ENCODE measurements around the gene FCGBP. TPM values are rescaled to one million over a fixed set of nuclear protein-coding genes. Genes with fewer than 3 reads are reported as not detected.

FCGBP gene
- polyA plus RNA-seq, 1 experiment = 0.01 TPM

DNA sequence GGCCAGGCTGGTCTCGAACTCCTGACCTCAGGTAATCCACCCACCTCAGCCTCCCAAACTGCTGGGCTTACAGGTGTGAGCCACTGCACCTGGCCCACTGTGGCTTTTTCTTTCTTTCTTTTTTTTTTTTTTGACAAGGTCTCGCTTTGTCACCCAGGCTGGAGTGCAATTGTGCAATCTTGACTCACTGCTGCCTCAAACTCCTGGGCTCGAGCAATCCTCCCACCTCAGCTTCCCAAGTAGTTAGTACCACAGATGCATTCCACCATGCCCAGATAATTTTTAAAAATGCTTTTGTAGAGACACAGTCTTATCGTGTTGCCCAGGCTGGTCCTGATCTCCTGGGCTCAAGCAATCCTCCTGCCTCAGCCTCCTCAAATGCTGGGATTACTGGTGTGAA is 12.1 kb upstream of the FCGBP start:
- TF ChIP-seq, protein P1, sequence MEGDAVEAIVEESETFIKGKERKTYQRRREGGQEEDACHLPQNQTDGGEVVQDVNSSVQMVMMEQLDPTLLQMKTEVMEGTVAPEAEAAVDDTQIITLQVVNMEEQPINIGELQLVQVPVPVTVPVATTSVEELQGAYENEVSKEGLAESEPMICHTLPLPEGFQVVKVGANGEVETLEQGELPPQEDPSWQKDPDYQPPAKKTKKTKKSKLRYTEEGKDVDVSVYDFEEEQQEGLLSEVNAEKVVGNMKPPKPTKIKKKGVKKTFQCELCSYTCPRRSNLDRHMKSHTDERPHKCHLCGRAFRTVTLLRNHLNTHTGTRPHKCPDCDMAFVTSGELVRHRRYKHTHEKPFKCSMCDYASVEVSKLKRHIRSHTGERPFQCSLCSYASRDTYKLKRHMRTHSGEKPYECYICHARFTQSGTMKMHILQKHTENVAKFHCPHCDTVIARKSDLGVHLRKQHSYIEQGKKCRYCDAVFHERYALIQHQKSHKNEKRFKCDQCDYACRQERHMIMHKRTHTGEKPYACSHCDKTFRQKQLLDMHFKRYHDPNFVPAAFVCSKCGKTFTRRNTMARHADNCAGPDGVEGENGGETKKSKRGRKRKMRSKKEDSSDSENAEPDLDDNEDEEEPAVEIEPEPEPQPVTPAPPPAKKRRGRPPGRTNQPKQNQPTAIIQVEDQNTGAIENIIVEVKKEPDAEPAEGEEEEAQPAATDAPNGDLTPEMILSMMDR (IDR thresholded peaks at IDR 0.05; ENCODE audit: insufficient read depth, low read depth, low read length) = no peak
- CTCF ChIA-PET = no interaction called here
- DNase-seq (ENCODE audit: low read depth) = no peak

DNA sequence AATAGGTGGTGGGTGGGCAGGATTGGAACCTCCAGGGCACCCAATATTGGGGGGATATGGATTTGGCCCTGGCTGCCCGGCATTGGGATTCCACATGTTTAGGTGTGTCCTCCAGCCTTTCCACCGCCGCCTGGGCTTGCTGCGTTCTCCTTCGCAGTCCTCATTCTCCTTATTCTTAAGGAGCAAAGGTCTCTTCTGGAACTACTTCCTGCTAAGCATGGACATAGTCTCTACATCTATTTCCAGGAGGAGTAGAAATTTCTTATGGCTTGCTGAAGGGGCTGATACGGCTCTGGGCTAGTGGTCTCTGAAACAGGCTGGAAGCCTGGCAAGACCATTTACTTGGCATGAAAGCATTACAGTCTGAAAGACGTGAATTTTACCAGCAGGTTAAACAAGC is 9.2 kb upstream of the FCGBP start:
- H3K36me3 ChIP-seq (ENCODE audit: control insufficient read depth, insufficient read depth, low read length) = no peaks in the 10 kb centered on the region
- DNase-seq (ENCODE audit: low read depth) = no peak
- CTCF ChIA-PET = no interaction called here
- no peak overlapping the region for H3K4me3 ChIP-seq (ENCODE audit: low read depth, low read length)
- no peaks in the 10 kb centered on the region for H3K27me3 ChIP-seq (ENCODE audit: control insufficient read depth, insufficient read depth, low read length)
- TF ChIP-seq, protein P1 (IDR thresholded peaks at IDR 0.05; ENCODE audit: insufficient read depth, low read depth, low read length) = no peak
- POLR2A ChIA-PET = no interaction called here

More for the DNA sequence above, 12.1 kb upstream of the FCGBP start:
- no peaks in the 10 kb centered on the region for H3K36me3 ChIP-seq (ENCODE audit: control insufficient read depth, insufficient read depth, low read length)
- H3K27me3 ChIP-seq (ENCODE audit: control insufficient read depth, insufficient read depth, low read length) = no peaks in the 10 kb centered on the region
- POLR2A ChIA-PET = no interaction called here
- no peak overlapping the region for H3K4me3 ChIP-seq (ENCODE audit: low read depth, low read length)

DNA sequence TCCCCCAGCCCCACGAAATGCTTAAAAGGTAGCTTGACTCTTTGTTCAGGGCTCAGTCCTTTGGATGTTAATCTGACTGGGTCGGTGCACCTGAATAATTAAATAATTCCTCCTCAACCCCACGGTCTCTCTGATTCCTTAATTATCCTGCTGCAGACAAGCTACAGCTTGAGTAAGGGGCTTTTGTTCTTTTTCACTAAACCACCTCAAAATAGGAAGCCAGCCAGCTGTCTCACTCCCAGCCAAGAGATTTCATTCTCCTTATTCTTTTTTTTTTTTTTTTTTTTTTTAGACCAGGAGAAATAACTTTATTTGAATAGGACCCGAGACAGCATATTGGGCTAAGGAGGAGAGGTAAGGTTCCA is 7.9 kb upstream of the FCGBP start:
- Histone ChIP-seq H3K27me3 (ENCODE audit: control insufficient read depth, insufficient read depth, low read length) (no peaks in the 10 kb centered on the region), H3K4me3 (ENCODE audit: low read depth, low read length) (no peak overlapping the region), H3K36me3 (ENCODE audit: control insufficient read depth, insufficient read depth, low read length) (no peaks in the 10 kb centered on the region)
- DNase-seq (ENCODE audit: low read depth) = no peak
- TF ChIP-seq, protein P1 (IDR thresholded peaks at IDR 0.05; ENCODE audit: insufficient read depth, low read depth, low read length) = no peak
- ChIA-PET POLR2A (no interaction called here), CTCF (interaction anchor here (1.5 kb wide), 1 partner anchor 9 kb away, joined by 4 read pairs; no protein-coding TSS in a partner anchor)

DNA sequence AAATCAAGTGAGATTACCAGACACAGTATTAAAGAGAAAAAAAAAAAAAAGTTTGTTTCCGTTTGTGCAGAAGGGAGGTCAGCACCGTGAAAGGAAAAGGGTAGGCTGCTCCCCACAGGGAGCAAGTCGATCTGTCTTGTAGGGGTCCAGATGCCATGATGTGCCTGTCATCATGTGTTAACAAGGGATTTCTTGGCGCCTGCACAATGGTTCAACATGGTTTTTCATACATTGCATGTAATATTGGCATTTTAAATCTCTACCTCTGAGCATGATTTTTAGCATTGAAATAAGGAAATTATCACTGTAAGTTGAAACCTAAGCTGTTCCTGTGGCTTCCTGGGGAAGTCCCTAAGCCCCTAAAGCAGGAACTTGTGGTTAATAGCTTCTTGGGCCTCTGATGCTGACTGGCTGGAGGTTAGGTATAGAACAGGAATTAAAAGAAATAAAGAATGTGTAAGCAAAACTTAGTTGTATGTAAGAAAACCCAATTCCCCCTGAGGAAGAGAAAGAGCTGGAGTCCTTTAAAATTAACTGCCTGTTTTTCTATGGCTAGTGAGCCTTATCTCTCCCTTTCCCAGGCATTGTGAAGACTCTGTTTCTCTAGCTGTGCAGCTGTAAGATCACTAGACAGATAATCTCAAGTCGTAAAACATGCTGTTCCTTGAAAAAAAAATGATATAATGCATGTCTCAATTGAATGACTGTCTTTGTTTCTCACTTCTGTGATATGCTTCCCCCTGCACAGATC is 7.4 kb upstream of the FCGBP start:
- DNase-seq (ENCODE audit: low read depth) = no peak
- CTCF ChIA-PET = interaction anchor here (1.5 kb wide), 1 partner anchor 10 kb away, joined by 4 read pairs; no protein-coding TSS in a partner anchor
- no peaks in the 10 kb centered on the region for H3K27me3 ChIP-seq (ENCODE audit: control insufficient read depth, insufficient read depth, low read length)
- TF ChIP-seq, protein P1 (IDR thresholded peaks at IDR 0.05; ENCODE audit: insufficient read depth, low read depth, low read length) = no peak
- no peaks in the 10 kb centered on the region for H3K36me3 ChIP-seq (ENCODE audit: control insufficient read depth, insufficient read depth, low read length)
- no peak overlapping the region for H3K4me3 ChIP-seq (ENCODE audit: low read depth, low read length)
- POLR2A ChIA-PET = no interaction called here

DNA sequence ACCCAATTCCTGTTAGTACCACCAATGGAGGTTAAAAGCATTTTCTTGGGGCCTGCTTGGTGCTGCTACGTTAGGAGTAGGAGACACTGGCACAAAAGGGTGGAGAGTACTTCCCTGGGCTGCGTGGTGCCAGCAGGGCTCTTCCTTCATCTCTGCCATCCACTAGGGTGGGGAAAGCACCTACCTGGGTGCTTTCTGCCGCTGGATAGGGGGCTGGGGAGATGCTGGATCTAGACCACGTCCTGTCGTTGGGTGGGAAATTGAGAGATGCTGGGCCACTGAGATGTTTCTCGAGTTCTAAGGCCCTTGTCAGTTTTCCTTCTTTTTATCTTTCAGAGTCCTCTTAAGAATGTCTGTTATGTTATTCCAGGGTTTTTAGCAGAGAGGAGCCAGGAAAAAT is 6.7 kb upstream of the FCGBP start:
- H3K4me3 ChIP-seq (ENCODE audit: low read depth, low read length) = no peak overlapping the region
- ChIA-PET CTCF (interaction anchor here (1.5 kb wide), 1 partner anchor 10 kb away, joined by 4 read pairs; no protein-coding TSS in a partner anchor), POLR2A (no interaction called here)
- no peak for DNase-seq (ENCODE audit: low read depth)
- TF ChIP-seq, protein P1 (IDR thresholded peaks at IDR 0.05; ENCODE audit: insufficient read depth, low read depth, low read length) = no peak
- H3K36me3 ChIP-seq (ENCODE audit: control insufficient read depth, insufficient read depth, low read length) = no peaks in the 10 kb centered on the region
- H3K27me3 ChIP-seq (ENCODE audit: control insufficient read depth, insufficient read depth, low read length) = no peaks in the 10 kb centered on the region

All from BJ (cell line).